IPS DF 19.7 (cell line): Measurements from ENCODE around the gene IL17RB.

ENCODE experiments used
- DNase-seq: peaks from one replicate; pipeline ENCODE4 v3.0.0-alpha.2; 2013; ENCODE audit warnings: low read depth, low spot score

IL17RB gene

DNA sequence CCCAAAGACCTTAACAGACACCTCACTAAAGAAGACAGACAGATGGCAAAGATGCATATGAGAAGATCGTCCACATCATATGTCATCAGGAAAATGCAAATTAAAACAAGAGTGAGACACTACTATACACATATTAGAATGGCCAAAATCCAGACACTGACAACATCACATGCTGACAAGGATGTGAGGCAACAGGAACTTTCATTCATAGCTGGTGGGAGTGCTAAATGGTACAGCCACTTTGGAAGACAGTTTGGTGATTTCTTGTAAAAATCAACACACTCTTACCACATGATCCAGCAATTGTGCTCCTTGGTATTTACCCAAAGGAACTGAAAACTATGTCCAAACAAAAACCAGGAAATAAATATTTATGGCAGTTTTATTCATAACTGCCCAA lies 17.8 kb upstream of the IL17RB start:
- DNase-seq = no peak

DNA sequence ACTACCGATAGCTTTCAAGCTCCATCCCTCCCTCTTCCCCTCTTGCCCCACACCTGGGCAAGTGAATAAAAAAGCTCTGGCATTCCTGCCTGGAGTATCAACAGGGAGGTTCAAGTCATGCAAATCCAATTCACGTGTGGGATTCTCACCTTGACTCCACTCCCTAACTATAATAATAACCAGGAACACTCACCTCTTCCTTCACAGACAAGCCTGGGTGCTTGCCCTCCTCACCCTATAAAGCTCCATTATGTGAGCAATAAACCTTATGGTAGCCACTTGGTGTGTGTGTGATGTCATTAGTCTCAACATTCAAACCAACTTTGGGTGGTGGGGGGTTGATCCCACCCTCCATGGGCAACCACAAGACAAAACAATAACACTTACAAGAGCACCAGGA lies 16.8 kb upstream of the IL17RB start:
- DNase-seq = no peak

DNA sequence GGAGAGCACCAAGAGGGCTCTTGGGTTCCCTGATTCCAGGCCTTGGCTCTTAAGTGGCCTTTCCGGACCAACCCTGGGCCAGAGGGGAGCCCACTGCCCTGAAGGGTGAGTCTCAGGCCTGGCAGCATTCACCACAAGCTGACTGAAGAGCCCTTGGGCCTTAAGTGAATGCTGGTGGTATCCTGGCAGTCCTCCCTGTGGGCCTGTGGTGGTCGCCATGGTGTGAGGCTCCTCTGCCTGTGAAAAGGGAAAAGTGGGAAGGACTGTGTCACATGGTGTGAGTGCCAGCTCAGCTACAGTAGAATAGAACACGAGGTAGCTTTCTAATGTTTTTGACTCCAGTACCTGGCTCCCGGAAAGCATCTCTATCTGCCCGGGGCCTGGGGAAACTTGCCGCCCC lies 15.4 kb upstream of the IL17RB start:
- DNase-seq = no peak

DNA sequence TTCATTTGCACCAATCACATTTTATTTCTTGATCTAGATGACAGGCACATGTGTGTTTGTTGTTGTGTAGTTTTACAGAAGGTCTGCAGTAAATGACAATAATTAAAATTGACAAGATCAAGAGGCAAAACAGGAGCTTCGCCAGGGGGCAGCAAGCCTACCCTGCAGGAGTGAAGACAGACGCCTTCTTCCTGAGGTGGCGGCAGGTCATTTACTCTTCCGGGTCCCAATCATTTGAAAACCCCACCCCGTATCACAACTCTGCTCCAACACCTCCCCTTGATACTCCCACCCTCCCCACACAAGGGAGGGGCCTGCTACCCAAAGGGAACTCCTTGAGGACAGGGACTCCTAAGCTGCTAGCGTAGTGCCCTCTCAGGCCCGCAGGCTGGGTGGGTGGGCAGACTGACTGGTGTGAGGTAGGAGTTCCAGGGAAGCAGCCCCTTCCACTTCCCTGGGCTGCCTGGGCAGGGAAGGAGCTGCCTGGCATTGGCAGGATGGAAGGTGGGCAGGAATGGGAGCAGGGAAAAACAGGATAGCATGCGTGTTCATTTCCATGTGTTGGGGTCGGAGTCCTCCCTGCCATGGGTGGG lies 13.2 kb upstream of the IL17RB start:
- no peak for DNase-seq

DNA sequence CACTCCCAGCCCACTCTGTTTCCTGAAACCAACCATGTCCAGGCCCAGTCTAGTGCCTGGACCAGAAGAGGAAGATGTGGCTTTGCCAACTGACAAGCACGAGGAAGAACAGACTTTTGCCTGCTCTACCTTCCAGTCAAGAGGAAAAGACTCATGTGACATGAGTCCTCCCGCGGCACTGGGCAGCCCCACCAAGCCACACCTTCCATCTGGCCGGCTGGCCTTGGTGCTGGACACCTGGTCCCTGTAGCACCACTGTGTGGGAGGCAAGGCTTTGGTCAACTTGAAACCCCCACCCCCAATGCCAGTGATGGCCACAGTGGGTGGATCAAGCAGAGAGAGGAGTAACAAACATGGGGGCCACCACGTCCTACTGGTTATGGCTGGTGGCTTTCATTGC lies 12.7 kb upstream of the IL17RB start:
- DNase-seq = no peak

DNA sequence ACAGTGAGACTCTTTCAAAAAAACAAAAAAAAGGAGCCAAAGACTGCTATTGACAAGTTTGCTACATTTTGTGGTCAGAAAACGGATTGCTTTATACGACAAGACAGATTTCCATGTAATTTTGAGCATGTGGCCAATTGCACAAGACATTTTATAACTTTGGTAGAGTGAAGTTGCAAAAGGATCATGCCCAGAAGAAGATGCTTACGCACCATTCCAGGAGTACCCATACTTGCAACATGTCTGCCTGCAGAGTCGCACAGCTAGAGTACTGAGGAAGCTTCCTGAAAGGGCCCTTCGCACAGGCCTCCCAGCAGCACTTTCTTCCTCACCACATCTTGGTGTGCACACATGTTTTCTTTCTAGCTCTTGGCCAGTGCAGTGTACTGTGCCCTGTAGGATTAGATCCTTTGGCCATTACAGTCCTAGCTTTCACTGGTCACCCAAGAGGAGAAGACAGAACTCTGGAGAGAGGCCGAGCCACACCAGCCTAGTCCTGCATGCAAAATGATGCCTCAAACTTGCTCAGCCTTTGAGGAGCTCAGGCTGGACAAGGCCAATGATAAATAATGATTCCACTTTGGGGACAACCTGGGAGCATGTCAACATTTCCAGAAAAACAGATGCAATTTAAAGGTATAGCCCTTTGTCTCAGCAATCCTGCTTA lies 11.8 kb upstream of the IL17RB start:
- no peak for DNase-seq

DNA sequence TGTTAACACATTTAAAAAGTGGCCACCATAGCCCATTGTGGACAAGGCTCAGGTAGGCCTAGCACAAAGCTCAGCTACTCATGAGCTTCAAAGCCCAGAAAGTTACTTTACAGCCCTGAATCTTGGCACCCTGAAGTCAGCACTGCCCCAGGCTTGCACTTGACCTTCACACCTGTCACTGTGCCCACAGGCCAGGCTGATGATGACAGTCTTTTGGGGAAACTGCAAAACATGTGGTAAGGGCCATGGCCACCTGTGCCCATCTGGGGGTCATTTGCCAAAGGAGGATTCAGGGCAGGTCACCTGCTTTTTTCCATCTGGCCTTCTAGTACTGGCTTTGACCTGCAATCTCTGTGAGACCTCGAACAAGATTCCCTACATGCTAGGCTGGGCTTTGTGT lies 11.1 kb upstream of the IL17RB start:
- DNase-seq = no peak

DNA sequence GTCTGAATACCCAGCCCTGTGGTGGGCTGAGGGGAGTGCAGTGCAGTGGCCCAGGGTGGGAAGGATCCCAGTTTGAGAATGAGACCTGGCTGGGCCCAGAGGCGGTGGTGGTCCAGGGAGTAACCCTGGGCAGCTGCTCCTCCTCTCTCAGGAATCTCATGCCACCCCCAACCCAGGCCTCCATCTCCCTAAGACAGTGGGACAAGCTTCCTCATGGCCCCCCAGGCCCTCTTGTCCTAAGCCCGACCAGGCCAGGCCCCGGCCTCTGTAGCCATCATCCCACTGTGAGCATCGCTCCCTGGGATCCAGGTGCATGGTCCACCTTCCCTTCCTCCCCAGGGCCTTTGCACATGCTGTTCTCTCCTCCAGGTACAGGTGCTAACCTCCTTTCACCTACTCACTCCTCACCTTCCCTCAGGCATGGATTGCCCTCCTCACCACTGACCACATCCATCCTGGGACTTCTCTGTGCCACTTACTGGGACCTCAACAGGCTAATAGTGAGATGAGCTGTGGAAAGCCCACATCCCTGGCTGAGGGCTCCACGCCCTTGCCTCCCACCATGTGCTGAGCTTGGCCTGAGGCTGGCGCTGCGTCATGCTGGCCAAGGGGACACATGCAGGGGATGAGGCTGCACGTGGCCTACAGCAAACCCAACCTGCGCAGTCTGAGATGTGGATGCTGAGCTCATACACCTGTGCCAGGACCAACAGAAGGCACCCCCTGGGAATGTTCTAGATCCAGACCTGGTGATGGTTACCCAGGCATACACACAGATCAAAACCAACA lies 10.1 kb upstream of the IL17RB start:
- no peak for DNase-seq

DNA sequence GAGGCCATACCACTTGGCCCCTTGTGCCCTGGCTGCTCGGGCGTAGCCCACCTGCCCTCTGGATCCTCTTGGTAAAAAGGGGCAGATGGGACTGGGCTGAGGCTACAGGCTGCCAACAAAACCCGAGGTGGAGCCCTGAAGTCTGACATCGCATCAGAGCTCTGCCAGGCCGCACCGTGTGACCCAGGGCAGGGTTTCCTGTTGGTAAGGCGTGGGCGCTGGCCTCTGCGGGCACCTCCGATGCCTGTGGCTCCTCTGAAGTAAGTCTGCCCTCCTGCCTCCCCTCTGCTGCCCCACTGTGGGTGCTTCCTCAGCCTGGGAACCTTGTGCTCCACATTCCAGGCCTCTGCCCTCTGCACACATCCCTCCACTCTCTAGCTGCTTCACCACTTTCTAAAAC lies 9.0 kb upstream of the IL17RB start:
- DNase-seq = no peak

DNA sequence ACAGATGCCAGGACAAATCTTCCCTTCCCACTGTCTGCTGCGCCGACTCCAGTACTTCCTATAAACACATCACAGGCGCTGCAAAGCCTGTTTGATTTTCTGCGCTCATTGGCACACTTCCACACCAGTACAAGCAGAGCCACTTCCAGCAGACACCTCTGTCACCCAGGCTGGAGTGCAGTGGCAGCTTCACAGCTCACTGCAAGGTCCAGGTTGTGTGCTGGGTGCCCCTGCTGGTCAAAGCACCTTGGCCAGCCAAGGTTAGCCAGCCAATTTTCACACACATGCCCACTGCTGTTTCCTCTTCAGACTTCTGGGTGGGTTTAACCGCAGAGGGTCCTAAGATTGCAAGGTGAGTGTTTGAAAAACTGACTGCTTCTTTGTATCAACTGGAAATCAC lies 5.1 kb upstream of the IL17RB start:
- no peak for DNase-seq

DNA sequence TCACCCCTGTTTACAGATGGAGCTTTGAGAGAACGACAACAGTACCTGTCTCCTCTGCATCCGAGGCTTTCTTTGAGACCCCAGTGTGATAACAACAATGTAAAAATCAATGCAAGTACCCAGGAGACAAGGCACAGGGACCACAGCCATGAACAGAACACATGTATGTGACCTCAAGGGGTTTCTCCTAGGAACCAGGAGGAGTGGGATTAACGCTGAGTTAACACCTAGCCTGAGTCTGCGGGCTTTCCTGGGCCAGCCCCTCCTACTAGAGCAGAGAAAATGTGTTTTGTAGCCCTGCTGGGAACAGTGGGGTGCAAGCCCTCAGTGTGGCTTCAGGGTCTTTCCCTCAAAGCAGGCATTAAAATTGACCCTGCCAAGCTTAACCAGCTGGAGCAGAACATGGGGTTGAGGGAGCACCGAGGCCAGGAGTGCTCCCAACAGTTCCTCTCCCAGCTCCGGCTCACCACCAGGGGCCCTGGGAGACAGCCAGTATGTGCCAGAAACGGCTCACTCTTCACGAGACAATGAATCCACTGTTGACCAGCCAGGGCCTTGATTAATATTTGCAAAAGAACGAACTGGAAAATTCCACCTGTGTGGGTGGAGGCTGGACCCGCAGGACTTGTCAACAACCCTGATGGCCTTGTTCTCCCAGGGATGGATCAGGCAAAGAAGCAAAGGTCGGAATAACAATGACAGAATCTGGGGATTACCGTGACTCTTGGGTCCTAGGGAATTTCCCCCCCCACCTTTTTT lies 3.8 kb upstream of the IL17RB start:
- DNase-seq = no peak

DNA sequence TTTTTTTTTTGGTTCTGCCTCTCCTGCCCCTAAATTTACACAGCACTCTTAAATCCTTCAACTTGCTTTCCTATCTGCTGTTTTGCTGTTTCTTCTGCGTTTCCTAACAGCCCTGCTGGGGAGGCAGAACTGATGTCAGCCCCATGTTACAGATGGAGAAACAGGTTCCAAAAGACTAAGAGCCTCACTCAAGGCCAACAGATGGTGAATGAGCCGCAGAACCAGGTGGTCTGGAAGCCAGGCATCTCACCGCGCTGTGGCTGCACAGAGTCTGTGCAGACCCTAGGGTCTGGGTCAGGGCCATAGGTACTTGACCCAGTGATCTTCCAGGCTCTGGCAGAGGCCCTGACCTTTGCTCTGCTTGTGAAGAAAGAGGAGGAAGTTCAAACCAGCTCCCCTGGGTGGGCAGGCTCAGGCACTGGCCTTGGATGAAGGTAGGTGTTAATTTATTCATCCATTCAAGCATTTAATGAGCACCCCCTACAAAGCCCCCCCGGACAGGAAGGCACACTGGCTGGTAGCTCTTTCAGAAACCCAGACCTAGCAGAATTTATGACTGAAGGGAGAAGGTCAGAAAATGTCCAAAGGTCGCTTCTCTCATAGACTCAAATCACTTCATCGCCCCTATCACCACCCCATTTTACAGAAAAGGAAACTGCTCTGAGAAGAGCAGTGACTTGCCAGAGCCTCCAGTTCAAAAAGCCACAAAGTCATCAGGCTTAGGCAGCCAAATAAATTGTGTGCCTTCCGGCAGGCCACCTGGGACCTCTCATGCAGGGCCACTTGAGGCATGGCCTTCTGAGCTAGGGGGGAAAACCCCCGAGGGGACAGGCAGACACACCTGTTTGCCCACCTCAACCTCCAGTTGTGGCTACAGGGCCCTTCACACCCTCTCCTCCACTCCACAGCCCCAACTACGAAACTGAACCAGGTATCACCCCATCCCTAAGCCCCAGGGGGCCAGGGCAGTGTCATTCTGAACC lies 2.9 kb upstream of the IL17RB start:
- no peak for DNase-seq

DNA sequence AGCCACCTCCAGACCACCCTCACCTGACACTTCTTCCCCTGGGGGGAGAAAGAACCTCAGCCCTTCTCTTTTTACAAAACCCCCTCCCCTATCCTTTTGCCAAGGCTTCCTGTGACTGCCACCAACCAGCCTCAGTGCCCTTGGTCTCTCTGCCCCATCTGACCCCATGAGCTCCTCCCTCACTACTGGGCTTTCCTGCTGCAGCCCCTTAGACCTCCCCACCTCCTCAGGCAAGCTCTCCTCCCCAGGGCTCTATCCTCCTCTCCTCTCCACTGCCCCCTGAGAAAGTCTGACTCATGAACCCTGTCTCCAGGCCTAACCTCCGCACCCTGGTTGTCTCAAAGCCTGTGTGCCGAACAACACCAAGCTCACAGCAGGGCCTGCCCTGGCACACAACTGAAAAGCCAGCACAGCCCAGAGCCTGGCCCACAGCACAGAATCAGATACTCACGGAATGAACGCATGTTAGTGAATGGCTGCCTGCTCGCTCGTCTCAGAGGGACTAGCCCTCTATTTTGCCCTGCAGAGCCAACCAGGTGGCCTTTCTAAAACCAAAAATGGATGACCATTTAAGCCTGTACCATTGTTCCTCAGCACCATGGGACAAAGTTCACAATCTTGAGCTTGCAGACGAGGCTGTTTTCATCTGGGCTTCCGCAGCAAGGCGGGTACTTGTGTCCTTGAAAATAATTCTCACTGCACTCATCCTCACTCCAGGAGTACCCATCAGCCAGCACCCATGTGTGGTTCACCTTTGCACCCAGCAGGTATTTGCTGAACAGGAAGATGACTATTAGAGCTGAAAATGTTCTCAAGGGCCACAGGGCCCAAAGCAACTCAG lies 1.9 kb upstream of the IL17RB start:
- DNase-seq = no peak

DNA sequence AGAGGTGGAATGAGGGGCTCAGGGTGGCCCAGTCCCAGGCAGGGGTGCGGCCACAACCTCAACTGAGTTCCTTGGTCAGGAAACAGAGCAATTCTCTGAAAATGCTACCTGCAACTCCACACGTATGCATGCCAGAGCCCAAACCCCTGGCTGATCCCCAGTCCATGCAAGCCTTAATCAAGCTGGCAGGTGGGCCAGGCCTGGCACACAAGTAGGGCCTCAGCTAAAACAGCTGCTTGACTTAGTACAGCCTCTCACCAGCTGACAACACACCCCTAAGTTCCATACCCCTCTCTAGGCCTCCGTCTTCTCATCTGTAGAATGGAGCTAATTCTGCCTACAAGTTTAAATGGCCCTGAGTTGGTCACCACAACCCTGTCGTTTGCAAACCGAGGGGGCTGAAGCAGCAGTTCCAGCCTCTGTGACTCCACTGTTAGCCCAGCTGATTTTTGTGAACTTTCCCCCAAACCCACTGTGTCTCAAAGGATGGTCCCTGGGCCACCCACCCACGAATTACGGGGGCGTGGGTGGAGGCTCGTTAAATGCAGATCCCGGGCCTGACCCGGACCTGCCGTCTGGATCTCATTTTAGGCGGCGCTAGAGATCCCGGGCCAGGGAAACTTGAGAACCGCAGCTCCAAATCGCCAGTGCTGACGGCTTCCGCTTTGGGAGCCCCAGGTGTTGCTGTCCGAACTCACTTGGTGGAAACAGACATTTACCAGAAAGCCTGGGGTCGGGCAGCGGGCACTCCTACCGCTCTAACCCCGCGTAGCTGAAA lies 1.1 kb upstream of the IL17RB start:
- no peak for DNase-seq

DNA sequence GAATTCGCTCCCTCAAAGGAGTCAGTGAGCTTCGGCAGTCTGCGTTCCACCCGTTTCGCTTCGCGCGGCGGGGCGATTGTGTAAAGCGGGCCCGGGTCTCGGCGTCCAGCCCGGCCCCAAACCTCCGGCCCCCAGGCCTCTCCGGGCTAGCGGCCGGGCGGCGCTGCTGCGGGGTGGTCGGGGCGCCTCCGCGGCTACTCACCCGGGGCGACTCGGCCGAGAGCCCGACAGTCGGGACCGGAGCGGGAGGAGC lies 561 bp upstream of the IL17RB start:
- no peak for DNase-seq

DNA sequence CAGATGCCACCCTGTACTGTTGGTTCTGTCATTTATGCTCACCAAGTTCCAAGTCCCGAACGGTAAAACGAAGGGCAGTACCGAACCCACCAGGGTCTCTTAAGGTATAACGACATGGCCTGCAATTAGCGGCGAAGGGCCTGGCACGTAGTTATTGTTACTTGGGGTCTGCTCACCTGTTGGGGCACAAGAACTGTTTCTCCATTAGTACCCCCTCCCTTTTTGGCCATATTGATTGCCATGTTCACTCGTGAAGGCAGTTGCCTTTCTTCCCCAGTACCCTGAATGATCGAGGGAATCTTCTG lies 435 bp downstream of the IL17RB start:
- no peak for DNase-seq

DNA sequence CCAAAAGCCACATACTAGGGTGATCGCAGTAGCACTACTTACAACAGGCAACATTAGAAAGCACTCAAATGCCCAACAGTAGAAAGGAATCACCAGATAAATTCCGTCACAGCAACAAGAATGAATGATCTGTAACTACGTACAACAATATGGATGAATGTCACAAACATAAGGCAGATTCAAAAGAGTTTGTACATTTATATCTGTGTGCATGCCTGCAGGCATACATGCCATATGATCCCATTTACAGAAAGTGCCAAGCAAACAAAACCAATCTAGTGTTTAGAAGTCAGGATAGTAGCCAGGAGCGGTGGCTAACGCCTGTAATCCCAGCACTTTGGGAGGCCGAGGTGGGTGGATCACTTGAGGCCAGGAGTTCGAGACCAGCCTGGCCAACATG lies 3.5 kb downstream of the IL17RB start:
- no peak for DNase-seq

DNA sequence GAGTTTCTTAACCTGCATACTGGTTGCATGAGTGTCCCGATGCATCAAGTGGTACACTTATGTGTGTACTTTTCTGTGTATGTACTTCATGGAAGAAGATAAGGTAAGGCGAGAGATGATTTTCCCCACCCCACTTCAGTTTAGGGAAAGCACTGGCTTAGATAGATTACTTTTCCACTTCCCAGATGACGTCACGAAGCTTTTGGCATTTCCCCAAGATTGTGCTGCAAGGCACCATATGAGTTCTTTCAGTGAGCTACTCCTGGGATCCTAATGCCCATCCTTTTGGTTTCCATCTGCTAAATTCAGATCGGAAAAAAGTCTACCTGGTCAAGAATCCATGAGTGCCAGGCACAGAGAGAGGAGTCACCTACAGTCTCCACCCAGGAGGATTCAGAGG lies 4.5 kb downstream of the IL17RB start:
- DNase-seq = no peak

DNA sequence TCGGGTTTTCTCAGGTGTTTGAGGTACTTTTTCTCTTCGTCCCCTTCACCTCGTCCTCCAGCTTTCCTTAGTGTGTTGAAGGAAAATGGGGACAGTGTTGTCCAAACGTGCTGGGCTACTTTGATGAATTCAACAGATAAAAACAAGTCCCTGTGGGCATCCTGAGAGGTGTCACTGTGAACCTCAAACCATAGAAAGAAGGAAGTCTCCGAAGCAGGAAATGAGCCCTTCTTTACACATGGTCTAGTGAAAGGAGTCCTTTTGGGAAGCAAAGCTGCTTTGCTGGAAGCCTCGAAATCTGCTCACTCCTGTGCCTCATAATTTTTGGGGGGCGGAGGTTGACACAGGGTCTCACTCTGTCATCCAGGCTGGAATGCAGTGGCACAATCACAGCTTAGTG lies 10.6 kb downstream of the IL17RB start:
- no peak for DNase-seq
